Liver (tissue), 9 donors: Measurements from ENCODE around the gene HNRNPA3. TPM values are rescaled to one million over a fixed set of nuclear protein-coding genes. Genes with fewer than 3 reads are reported as not detected.

Experiments
- DNase-seq: peaks from one replicate; pipeline ENCODE4 v3.0.0-alpha.2; 2017; ENCODE audit warnings: low spot score
- H3K27ac ChIP-seq, 2 donors: one replicate each; pipeline ENCODE4 v1.7.0; 2013; ENCODE audit warnings: inconsistent platforms in 2 of 2, low read length in 2 of 2, control low read depth in 1 of 2, low read depth in 1 of 2, mild to moderate bottlenecking in 1 of 2
- H3K27me3 ChIP-seq, 4 donors: one replicate each; pipeline versions ENCODE4 v1.6.1 to v1.7.0; 2013; ENCODE audit warnings: low read length in 3 of 4, inconsistent platforms in 1 of 4, mild to moderate bottlenecking in 1 of 4, moderate library complexity in 1 of 4; ENCODE audit not compliant: control insufficient read depth in 4 of 4, insufficient read depth in 4 of 4
- H3K36me3 ChIP-seq, 4 donors: one replicate each; pipeline versions ENCODE4 v1.6.1 to v1.7.0; 2013; ENCODE audit warnings: low read length in 3 of 4, mild to moderate bottlenecking in 3 of 4, low read depth in 1 of 4, moderate library complexity in 1 of 4; ENCODE audit not compliant: control insufficient read depth in 4 of 4, insufficient read depth in 3 of 4
- H3K4me1 ChIP-seq, 4 donors: one replicate each; pipeline versions ENCODE4 v1.6.1 to v1.7.0; 2013; ENCODE audit warnings: low read length in 3 of 4, mild to moderate bottlenecking in 3 of 4, moderate library complexity in 1 of 4; ENCODE audit not compliant: control insufficient read depth in 4 of 4, insufficient read depth in 4 of 4
- H3K4me3 ChIP-seq, 3 donors: one replicate each; pipeline versions ENCODE4 v1.6.1 to v1.7.0; 2013; ENCODE audit warnings: low read length in 3 of 3, control low read depth in 1 of 3, low read depth in 1 of 3, mild to moderate bottlenecking in 1 of 3
- H3K9ac ChIP-seq, 2 donors: one replicate each; pipeline ENCODE4 v1.7.0; 2013; ENCODE audit warnings: low read length in 2 of 2, mild to moderate bottlenecking in 2 of 2, moderate library complexity in 2 of 2, control low read depth in 1 of 2, low read depth in 1 of 2
- H3K9me3 ChIP-seq, 4 donors: one replicate each; pipeline versions ENCODE4 v1.6.1 to v1.7.0; 2013; ENCODE audit warnings: low read length in 3 of 4; ENCODE audit not compliant: control insufficient read depth in 4 of 4
- FOXA1 ChIP-seq: IDR thresholded peaks from 2 replicates; pipeline ENCODE4 v1.6.1; 2016; ENCODE audit warnings: antibody characterized with exemption
- FOXA2 ChIP-seq: IDR thresholded peaks from 2 replicates; pipeline ENCODE4 v1.6.1; 2016; ENCODE audit warnings: antibody characterized with exemption
- GABPA ChIP-seq, 2 donors: IDR thresholded peaks in 1 of 2; conservative IDR thresholded peaks in 1 of 2; 2 replicates each; pipeline ENCODE4 v1.6.1; 2016; ENCODE audit warnings: antibody characterized with exemption in 2 of 2, mild to moderate bottlenecking in 1 of 2, moderate library complexity in 1 of 2
- HNF4A ChIP-seq, 2 donors: conservative IDR thresholded peaks; 2 replicates each; pipeline ENCODE4 v1.6.1; 2016; ENCODE audit warnings: antibody characterized with exemption in 2 of 2, mild to moderate bottlenecking in 2 of 2
- HNF4G ChIP-seq: IDR thresholded peaks from 2 replicates; pipeline ENCODE4 v1.6.1; 2016; ENCODE audit warnings: antibody characterized with exemption
- JUND ChIP-seq, 2 donors: IDR thresholded peaks; 2 replicates each; pipeline ENCODE4 v1.6.1; 2016; ENCODE audit warnings: antibody characterized with exemption in 2 of 2
- NR2F2 ChIP-seq: IDR thresholded peaks from 2 replicates; pipeline ENCODE4 v1.6.1; 2016; ENCODE audit warnings: antibody characterized with exemption
- RAD21 ChIP-seq, 2 donors: IDR thresholded peaks; 2 replicates each; pipeline ENCODE4 v1.6.1; 2016; ENCODE audit warnings: antibody characterized with exemption in 2 of 2, mild to moderate bottlenecking in 2 of 2
- RXRA ChIP-seq, 2 donors: IDR thresholded peaks; 2 replicates each; pipeline ENCODE4 v1.6.1; 2017 to 2018; ENCODE audit warnings: antibody characterized with exemption in 2 of 2, mild to moderate bottlenecking in 1 of 2
- SP1 ChIP-seq: IDR thresholded peaks from 2 replicates; pipeline ENCODE4 v1.6.1; 2018; ENCODE audit warnings: antibody characterized with exemption, mild to moderate bottlenecking
- TAF1 ChIP-seq: conservative IDR thresholded peaks from 2 replicates; pipeline ENCODE4 v1.6.1; 2016; ENCODE audit warnings: antibody characterized with exemption, mild to moderate bottlenecking
- YY1 ChIP-seq: IDR thresholded peaks from 2 replicates; pipeline ENCODE4 v1.6.1; 2016; ENCODE audit warnings: antibody characterized with exemption, mild to moderate bottlenecking
- ZBTB33 ChIP-seq: IDR thresholded peaks from 2 replicates; pipeline ENCODE4 v1.6.1; 2016; ENCODE audit warnings: antibody characterized with exemption
- WGBS: extraction: QIAGEN DNeasy Blood & Tissue Kit; methylation state at CpG from one replicate; pipeline ENCODE4 v1.1.7; 2013; 5-methylcytosine and 5-hydroxymethylcytosine counted together
- polyA plus RNA-seq, 2 donors: library from polyadenylated mRNA; stranded (reverse) in 1 of 2; unstranded in 1 of 2; fragments of 200-250 nt in 1 of 2; fragments of >200 nt in 1 of 2; fragmentation: Nextera tagmentation in 1 of 2; extraction: Ambion mirVana in 1 of 2; gene quantifications; one replicate each; pipeline versions ENCODE4 v1.2.1 to v1.2.3, GENCODE V29; 2013 to 2015
- total RNA-seq, 2 donors: library from RNA; depleted of rRNA; stranded (reverse); fragments of >200 nt; gene quantifications; one replicate each; pipeline ENCODE4 v1.2.3, GENCODE V29; 2014
- TF ChIP-seq, protein P1 (sequence below): IDR thresholded peaks from 2 replicates; pipeline ENCODE4 v1.6.1; 2016; ENCODE audit warnings: antibody characterized with exemption
- TF ChIP-seq, protein P2 (sequence below): fragments of 150-350 bp; IDR thresholded peaks from 2 replicates; pipeline ENCODE4 v1.5.1; 2017; ENCODE audit warnings: improper control_type of control experiment, low read depth, low read length; ENCODE audit not compliant: missing input control
- TF ChIP-seq, protein P3 (sequence below): IDR thresholded peaks from 2 replicates; pipeline ENCODE4 v1.6.1; 2016; ENCODE audit warnings: antibody characterized with exemption
- TF ChIP-seq, protein P4 (sequence below): IDR thresholded peaks from 2 replicates; pipeline ENCODE4 v1.6.1; 2016; ENCODE audit warnings: antibody characterized with exemption, mild to moderate bottlenecking
- donor health status: healthy.
- donor health status: healthy.
- donor health status: healthy.
- donor health status: healthy.
- donor health status: healthy.

The HNRNPA3 gene
- total and polyA plus RNA-seq, 4 donors: 22.9 to 72.5 (median 51.7) TPM

GRCh38 chr2:177165721-177166711 lies 46.6 kb upstream of the HNRNPA3 start:
- peak overlapping the region; percentile 36 to 99 for H3K9ac ChIP-seq
- no peaks in the 10 kb centered on the region for H3K27me3 ChIP-seq
- no peak for DNase-seq
- H3K27ac ChIP-seq: peak overlapping the region; percentile 85 to 94
- TF ChIP-seq, protein P1, sequence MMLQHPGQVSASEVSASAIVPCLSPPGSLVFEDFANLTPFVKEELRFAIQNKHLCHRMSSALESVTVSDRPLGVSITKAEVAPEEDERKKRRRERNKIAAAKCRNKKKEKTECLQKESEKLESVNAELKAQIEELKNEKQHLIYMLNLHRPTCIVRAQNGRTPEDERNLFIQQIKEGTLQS: no peak
- TF ChIP-seq YY1 (no peak), RAD21 (IDR thresholded peaks at IDR 0.05) (peak in 1 of 2 donors; percentile 11), FOXA2 (peak; percentile 12), SP1 (peak; percentile 50), JUND (IDR thresholded peaks at IDR 0.05) (peak in 1 of 2 donors; percentile 20), HNF4A (conservative IDR thresholded peaks at IDR 0.05) (peak in 1 of 2 donors; percentile 43), RXRA (IDR thresholded peaks at IDR 0.05) (peak in 1 of 2 donors; percentile 4), TAF1 (no peak), GABPA (IDR thresholded peaks at IDR 0.05 in 1 of 2, conservative IDR thresholded peaks at IDR 0.05 in 1 of 2) (no peak), NR2F2 (peak; percentile 30)
- TF ChIP-seq, protein P2, sequence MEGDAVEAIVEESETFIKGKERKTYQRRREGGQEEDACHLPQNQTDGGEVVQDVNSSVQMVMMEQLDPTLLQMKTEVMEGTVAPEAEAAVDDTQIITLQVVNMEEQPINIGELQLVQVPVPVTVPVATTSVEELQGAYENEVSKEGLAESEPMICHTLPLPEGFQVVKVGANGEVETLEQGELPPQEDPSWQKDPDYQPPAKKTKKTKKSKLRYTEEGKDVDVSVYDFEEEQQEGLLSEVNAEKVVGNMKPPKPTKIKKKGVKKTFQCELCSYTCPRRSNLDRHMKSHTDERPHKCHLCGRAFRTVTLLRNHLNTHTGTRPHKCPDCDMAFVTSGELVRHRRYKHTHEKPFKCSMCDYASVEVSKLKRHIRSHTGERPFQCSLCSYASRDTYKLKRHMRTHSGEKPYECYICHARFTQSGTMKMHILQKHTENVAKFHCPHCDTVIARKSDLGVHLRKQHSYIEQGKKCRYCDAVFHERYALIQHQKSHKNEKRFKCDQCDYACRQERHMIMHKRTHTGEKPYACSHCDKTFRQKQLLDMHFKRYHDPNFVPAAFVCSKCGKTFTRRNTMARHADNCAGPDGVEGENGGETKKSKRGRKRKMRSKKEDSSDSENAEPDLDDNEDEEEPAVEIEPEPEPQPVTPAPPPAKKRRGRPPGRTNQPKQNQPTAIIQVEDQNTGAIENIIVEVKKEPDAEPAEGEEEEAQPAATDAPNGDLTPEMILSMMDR: no peak
- TF ChIP-seq, protein P3, sequence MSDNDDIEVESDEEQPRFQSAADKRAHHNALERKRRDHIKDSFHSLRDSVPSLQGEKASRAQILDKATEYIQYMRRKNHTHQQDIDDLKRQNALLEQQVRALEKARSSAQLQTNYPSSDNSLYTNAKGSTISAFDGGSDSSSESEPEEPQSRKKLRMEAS: no peak
- H3K4me1 ChIP-seq: peaks cover 2 to 15% (median 11%) of the 10 kb centered on the region in 4 donors
- no peaks in the 10 kb centered on the region for H3K36me3 ChIP-seq
- peak overlapping the region; percentile 3 to 12 (median 7) for H3K4me3 ChIP-seq
- no peaks in the 10 kb centered on the region for H3K9me3 ChIP-seq
- 45% methylated on average over 8 of the region's 8 CpGs for WGBS

GRCh38 chr2:177169810-177170514 lies 42.6 kb upstream of the HNRNPA3 start:
- H3K36me3 ChIP-seq: no peaks in the 10 kb centered on the region
- H3K9me3 ChIP-seq: no peaks in the 10 kb centered on the region
- WGBS: 67% methylated on average over 7 of the region's 7 CpGs
- no peak overlapping the region for H3K27ac ChIP-seq
- H3K4me3 ChIP-seq: no peak overlapping the region
- DNase-seq: no peak
- H3K4me1 ChIP-seq: peaks cover 2 to 13% (median 10%) of the 10 kb centered on the region in 4 donors
- H3K9ac ChIP-seq: no peak overlapping the region
- H3K27me3 ChIP-seq: no peaks in the 10 kb centered on the region
- no peak for TF ChIP-seq RAD21 (IDR thresholded peaks at IDR 0.05)
- TF ChIP-seq ZBTB33: no peak
- no peak for TF ChIP-seq JUND (IDR thresholded peaks at IDR 0.05)
- no peak for TF ChIP-seq GABPA (IDR thresholded peaks at IDR 0.05 in 1 of 2, conservative IDR thresholded peaks at IDR 0.05 in 1 of 2)
- TF ChIP-seq RXRA (IDR thresholded peaks at IDR 0.05): no peak
- TF ChIP-seq, protein P2: no peak
- no peak for TF ChIP-seq YY1
- TF ChIP-seq SP1: no peak
- TF ChIP-seq, protein P3: no peak
- TF ChIP-seq HNF4A (conservative IDR thresholded peaks at IDR 0.05): no peak
- no peak for TF ChIP-seq FOXA2
- TF ChIP-seq, protein P1: no peak
- TF ChIP-seq HNF4G: no peak
- TF ChIP-seq FOXA1: no peak
- TF ChIP-seq, protein P4, sequence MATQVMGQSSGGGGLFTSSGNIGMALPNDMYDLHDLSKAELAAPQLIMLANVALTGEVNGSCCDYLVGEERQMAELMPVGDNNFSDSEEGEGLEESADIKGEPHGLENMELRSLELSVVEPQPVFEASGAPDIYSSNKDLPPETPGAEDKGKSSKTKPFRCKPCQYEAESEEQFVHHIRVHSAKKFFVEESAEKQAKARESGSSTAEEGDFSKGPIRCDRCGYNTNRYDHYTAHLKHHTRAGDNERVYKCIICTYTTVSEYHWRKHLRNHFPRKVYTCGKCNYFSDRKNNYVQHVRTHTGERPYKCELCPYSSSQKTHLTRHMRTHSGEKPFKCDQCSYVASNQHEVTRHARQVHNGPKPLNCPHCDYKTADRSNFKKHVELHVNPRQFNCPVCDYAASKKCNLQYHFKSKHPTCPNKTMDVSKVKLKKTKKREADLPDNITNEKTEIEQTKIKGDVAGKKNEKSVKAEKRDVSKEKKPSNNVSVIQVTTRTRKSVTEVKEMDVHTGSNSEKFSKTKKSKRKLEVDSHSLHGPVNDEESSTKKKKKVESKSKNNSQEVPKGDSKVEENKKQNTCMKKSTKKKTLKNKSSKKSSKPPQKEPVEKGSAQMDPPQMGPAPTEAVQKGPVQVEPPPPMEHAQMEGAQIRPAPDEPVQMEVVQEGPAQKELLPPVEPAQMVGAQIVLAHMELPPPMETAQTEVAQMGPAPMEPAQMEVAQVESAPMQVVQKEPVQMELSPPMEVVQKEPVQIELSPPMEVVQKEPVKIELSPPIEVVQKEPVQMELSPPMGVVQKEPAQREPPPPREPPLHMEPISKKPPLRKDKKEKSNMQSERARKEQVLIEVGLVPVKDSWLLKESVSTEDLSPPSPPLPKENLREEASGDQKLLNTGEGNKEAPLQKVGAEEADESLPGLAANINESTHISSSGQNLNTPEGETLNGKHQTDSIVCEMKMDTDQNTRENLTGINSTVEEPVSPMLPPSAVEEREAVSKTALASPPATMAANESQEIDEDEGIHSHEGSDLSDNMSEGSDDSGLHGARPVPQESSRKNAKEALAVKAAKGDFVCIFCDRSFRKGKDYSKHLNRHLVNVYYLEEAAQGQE: no peak
